ENCODE measurements around the gene PYROXD2. TPM values are rescaled to one million over a fixed set of nuclear protein-coding genes. Genes with fewer than 3 reads are reported as not detected.

Gene PYROXD2
- total and polyA plus RNA-seq, 2 of the 8 experiments (the other 6 are each of a cell fraction or from before 2014, with no cell fraction given) = 3.2 to 5.4 TPM

- no peak overlapping the region for H3K56ac ChIP-seq (replicated peaks; ENCODE audit: insufficient read length, low read depth, low read length)
- no peak overlapping the region for H3K4ac ChIP-seq (replicated peaks; ENCODE audit: insufficient read length, low read depth, low read length)
- DNase-seq (ENCODE audit: low read depth in 1 of 2, low spot score in 2 of 2) = no peak
- H2AFZ ChIP-seq (ENCODE audit: low read length) = no peak overlapping the region
- H3K18ac ChIP-seq (ENCODE audit: extremely low read depth, low read length) = no peak overlapping the region
- peaks cover 3 to 8% of the 10 kb centered on the region in 2 experiments; a peak in 3 of 4 replicates for H3K9me3 ChIP-seq (ENCODE audit: insufficient read depth in 2 of 2, low read depth in 1 of 2, low read length in 1 of 2)
- WGBS, 2 experiments (ENCODE audit: extremely low coverage in 1 of 2, insufficient coverage in 1 of 2, insufficient read length in 1 of 2, insufficient replicate concordance in 2 of 2, low coverage in 1 of 2, low lambda C conversion rate in 2 of 2, missing lambda C conversion rate in 1 of 2) = 100% methylated on average over 1 of the region's 1 CpG; no CpG with 5 or more reads in 1 of the 2 experiments
- FAIRE-seq = no peak
- no peak overlapping the region for H2BK5ac ChIP-seq (ENCODE audit: low read depth, low read length)
- H2BK20ac ChIP-seq (ENCODE audit: low read length) = no peak overlapping the region
- H3K23ac ChIP-seq (ENCODE audit: insufficient read length) = no peak overlapping the region
- ChIA-PET POLR2A (ENCODE audit: partially characterized antibody) (no interaction called here), CTCF (ENCODE audit: partially characterized antibody) (interaction anchor here (1.9 to 2.5 kb wide), 3 partner anchors 8 to 16 kb away, joined by 4 to 23 read pairs (median 9); no protein-coding TSS in a partner anchor)
- no peaks in the 10 kb centered on the region for H3K27me3 ChIP-seq (replicated peaks in 1 of 4; ENCODE audit: control insufficient read depth in 3 of 4, extremely low read depth in 1 of 4, insufficient read depth in 3 of 4, low read length in 3 of 4)
- no peaks in the 10 kb centered on the region for H4K20me1 ChIP-seq (replicated peaks in 1 of 2; ENCODE audit: control insufficient read depth in 1 of 2, insufficient read depth in 2 of 2, low read length in 2 of 2)
- H3K36me3 ChIP-seq (ENCODE audit: control insufficient read depth in 2 of 4, insufficient read depth in 4 of 4, low read length in 3 of 4) = peaks cover 2 to 56% (median 34%) of the 10 kb centered on the region in 4 experiments; a peak in 6 of 8 replicates
- H3K14ac ChIP-seq (ENCODE audit: insufficient read length) = no peak overlapping the region
- H2BK15ac ChIP-seq (ENCODE audit: low read length) = no peak overlapping the region
- no peak overlapping the region for H4K91ac ChIP-seq (replicated peaks; ENCODE audit: insufficient read length, low read length)
- H3K4me1 ChIP-seq (replicated peaks in 1 of 4; ENCODE audit: control insufficient read depth in 3 of 4, insufficient read depth in 4 of 4, low read length in 3 of 4) = no peaks in the 10 kb centered on the region
- H4K8ac ChIP-seq (ENCODE audit: extremely low read depth, insufficient read depth, low read length) = no peak overlapping the region
- H2BK12ac ChIP-seq (ENCODE audit: low read depth, low read length) = no peak overlapping the region
- H3K27ac ChIP-seq (ENCODE audit: low read depth, low read length) = no peak overlapping the region
- H4K5ac ChIP-seq (ENCODE audit: insufficient read length, low read depth, low read length) = no peak overlapping the region
- no peak overlapping the region for H3K4me2 ChIP-seq (ENCODE audit: insufficient read depth in 1 of 2, low read depth in 2 of 2, low read length in 2 of 2)
- no peak overlapping the region for H2BK120ac ChIP-seq (replicated peaks; ENCODE audit: low read depth, low read length)
- H2AK5ac ChIP-seq (ENCODE audit: low read depth, low read length) = no peak overlapping the region
- H3K79me2 ChIP-seq (ENCODE audit: control insufficient read depth in 1 of 2, insufficient read depth in 2 of 2, low read length in 2 of 2) = no peaks in the 10 kb centered on the region
- no peaks in the 10 kb centered on the region for H3K23me2 ChIP-seq (ENCODE audit: low read depth, low read length)
- H3K4me3 ChIP-seq (ENCODE audit: extremely low read depth in 1 of 4, insufficient read depth in 2 of 4, low read depth in 3 of 4, low read length in 4 of 4) = no peak overlapping the region
- no peaks in the 10 kb centered on the region; the same call in 1 of the 2 replicates for H3K79me1 ChIP-seq (ENCODE audit: low read depth, low read length)
- no peak overlapping the region for H3K9ac ChIP-seq (replicated peaks in 1 of 4; ENCODE audit: extremely low read depth in 1 of 4, low read depth in 3 of 4, low read length in 3 of 4)
- no peak for TF ChIP-seq MAX (IDR thresholded peaks at IDR 0.05)
- TF ChIP-seq BACH1 (IDR thresholded peaks at IDR 0.05; ENCODE audit: low read length) = no peak
- TF ChIP-seq POLR2A (IDR thresholded peaks at IDR 0.05; ENCODE audit: control extremely low read depth in 1 of 2, low read depth in 2 of 2, low read length in 2 of 2) = no peak
- no peak for TF ChIP-seq FOSL1 (IDR thresholded peaks at IDR 0.05; ENCODE audit: insufficient read depth, low read depth, low read length)
- no peak for TF ChIP-seq CBX5 (IDR thresholded peaks at IDR 0.05; ENCODE audit: low read depth, low read length)
- TF ChIP-seq ZNF274 (IDR thresholded peaks at IDR 0.05; ENCODE audit: borderline replicate concordance, extremely low read depth, low read length) = no peak
- no peak for TF ChIP-seq CTCF (IDR thresholded peaks at IDR 0.05; ENCODE audit: control extremely low read depth in 1 of 3, insufficient read depth in 1 of 3, low read depth in 1 of 3, low read length in 3 of 3)
- no peak for TF ChIP-seq USF2 (IDR thresholded peaks at IDR 0.05; ENCODE audit: low read length)
- no peak for TF ChIP-seq EZH2 (IDR thresholded peaks at IDR 0.05; ENCODE audit: low read depth, low read length, severe bottlenecking)
- no peak for TF ChIP-seq SRF (IDR thresholded peaks at IDR 0.05; ENCODE audit: low read depth, low read length)
- TF ChIP-seq ASH2L (IDR thresholded peaks at IDR 0.05; ENCODE audit: low read length) = no peak
Measured at GRCh38 chr10:98433371-98433770, 18.4 kb upstream of the PYROXD2 start.

Data from H1 (cell line).